22Rv1 (cell line): ENCODE data around the gene ARVCF.

ENCODE experiments used
- ZFX ChIP-seq: fragments of 450-650 bp; IDR thresholded peaks from 2 replicates; pipeline ENCODE4 v1.6.1; 2017; ENCODE audit warnings: antibody characterized with exemption, borderline replicate concordance
- TF ChIP-seq, protein P1 (sequence below): fragments of 450-650 bp; IDR thresholded peaks from 2 replicates; pipeline ENCODE4 v1.5.1; 2017; ENCODE audit warnings: mild to moderate bottlenecking

DNA sequence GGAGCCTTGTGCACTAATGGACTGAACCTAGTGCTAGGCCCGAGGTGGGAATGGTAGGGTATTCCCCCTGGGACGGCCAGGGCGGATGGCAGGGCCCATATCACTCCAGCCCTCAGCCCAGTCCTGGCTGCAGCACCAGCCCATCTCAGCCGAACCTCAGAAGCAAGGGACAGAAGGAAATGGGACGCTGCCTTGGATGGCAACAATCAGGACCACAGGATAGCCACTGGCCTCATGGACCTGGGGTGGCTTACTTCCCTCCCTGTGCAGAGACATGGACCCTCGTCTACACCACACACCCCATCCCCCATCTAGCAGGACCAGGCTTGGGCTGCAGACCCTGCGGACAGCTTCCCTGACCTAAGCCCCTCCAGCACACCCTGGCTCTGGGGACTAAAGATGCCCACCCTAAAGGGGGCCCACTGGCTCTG is 24.1 kb downstream of the ARVCF start:
- TF ChIP-seq, protein P1, sequence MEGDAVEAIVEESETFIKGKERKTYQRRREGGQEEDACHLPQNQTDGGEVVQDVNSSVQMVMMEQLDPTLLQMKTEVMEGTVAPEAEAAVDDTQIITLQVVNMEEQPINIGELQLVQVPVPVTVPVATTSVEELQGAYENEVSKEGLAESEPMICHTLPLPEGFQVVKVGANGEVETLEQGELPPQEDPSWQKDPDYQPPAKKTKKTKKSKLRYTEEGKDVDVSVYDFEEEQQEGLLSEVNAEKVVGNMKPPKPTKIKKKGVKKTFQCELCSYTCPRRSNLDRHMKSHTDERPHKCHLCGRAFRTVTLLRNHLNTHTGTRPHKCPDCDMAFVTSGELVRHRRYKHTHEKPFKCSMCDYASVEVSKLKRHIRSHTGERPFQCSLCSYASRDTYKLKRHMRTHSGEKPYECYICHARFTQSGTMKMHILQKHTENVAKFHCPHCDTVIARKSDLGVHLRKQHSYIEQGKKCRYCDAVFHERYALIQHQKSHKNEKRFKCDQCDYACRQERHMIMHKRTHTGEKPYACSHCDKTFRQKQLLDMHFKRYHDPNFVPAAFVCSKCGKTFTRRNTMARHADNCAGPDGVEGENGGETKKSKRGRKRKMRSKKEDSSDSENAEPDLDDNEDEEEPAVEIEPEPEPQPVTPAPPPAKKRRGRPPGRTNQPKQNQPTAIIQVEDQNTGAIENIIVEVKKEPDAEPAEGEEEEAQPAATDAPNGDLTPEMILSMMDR = no peak
- no peak for TF ChIP-seq ZFX
